Colonic mucosa (tissue), 4 donors: ENCODE data around the gene C16orf87. TPM values are rescaled to one million over a fixed set of nuclear protein-coding genes. Genes with fewer than 3 reads are reported as not detected.

Experiments
- DNase-seq: peaks from one replicate; pipeline ENCODE4 v3.0.0-alpha.2; 2020
- H3K27ac ChIP-seq: fragments of 200-600 bp; one replicate; pipeline ENCODE4 v1.8.0; 2021
- H3K27me3 ChIP-seq: fragments of 200-600 bp; one replicate; pipeline ENCODE4 v1.8.0; 2021
- H3K36me3 ChIP-seq: fragments of 200-600 bp; one replicate; pipeline ENCODE4 v1.8.0; 2021
- H3K4me1 ChIP-seq: fragments of 200-600 bp; one replicate; pipeline ENCODE4 v1.8.0; 2021; ENCODE audit warnings: mild to moderate bottlenecking
- H3K4me3 ChIP-seq: fragments of 200-600 bp; one replicate; pipeline ENCODE4 v1.8.0; 2021
- H3K9ac ChIP-seq, 2 donors: one replicate each; pipeline ENCODE4 v1.7.0; 2013; ENCODE audit warnings: control low read depth in 2 of 2, low read depth in 2 of 2, low read length in 2 of 2
- H3K9me3 ChIP-seq: fragments of 200-600 bp; one replicate; pipeline ENCODE4 v1.8.0; 2021
- CTCF ChIP-seq: fragments of 200-600 bp; IDR thresholded peaks from one replicate; pipeline ENCODE4 v1.8.0; 2022; ENCODE audit warnings: antibody characterized with exemption, mild to moderate bottlenecking
- intact Hi-C: fragments of 100-400 bp; cut with DNase I; formaldehyde crosslinking; loops from one replicate; pipeline ENCODE4 v1.14.1; 2022
- total RNA-seq, 2 donors: library from RNA; stranded (reverse); fragmentation: NEBNext Ultra II Directional in 1 of 2; extraction: Animal tissue kit (Norgen Biotek cat#: 25700) in 1 of 2; gene quantifications; one replicate each; pipeline ENCODE4 v1.2.1, GENCODE V29; 2021
- donor health status: healthy.
- donor health status: DM: no; HTN: no; CAD: no.
- donor health status: DM: no; HTN: no; CAD: no.

The C16orf87 gene
- total RNA-seq, 2 donors from 2014 or later, result 4.8 to 6.7 TPM

GRCh38 chr16:46813611-46814010, 17.4 kb downstream of the C16orf87 start:
- TF ChIP-seq CTCF, result no peak
- Histone ChIP-seq H3K9ac (no peak overlapping the region), H3K27ac (no peak overlapping the region), H3K9me3 (no peaks in the 10 kb centered on the region), H3K36me3 (no peaks in the 10 kb centered on the region), H3K4me1 (peaks cover 3% of the 10 kb centered on the region), H3K27me3 (no peaks in the 10 kb centered on the region), H3K4me3 (no peak overlapping the region)
- no peak for DNase-seq
- intact Hi-C loops, result no loop called here

- no peak for TF ChIP-seq CTCF
- H3K27ac ChIP-seq, result no peak overlapping the region
- no peaks in the 10 kb centered on the region for H3K36me3 ChIP-seq
- H3K4me1 ChIP-seq, result peaks cover 3% of the 10 kb centered on the region
- no peak overlapping the region for H3K4me3 ChIP-seq
- intact Hi-C loops, result no loop called here
- DNase-seq, result no peak
- H3K9ac ChIP-seq, result no peak overlapping the region
- H3K9me3 ChIP-seq, result no peaks in the 10 kb centered on the region
- no peaks in the 10 kb centered on the region for H3K27me3 ChIP-seq
These were observed 18.0 kb downstream of the C16orf87 start for GRCh38 chr16:46812781-46813540.

GRCh38 chr16:46811682-46812081, 19.3 kb downstream of the C16orf87 start:
- TF ChIP-seq CTCF, result no peak
- no peak for DNase-seq
- peaks cover 3% of the 10 kb centered on the region for H3K4me1 ChIP-seq
- H3K27me3 ChIP-seq, result no peaks in the 10 kb centered on the region
- H3K9me3 ChIP-seq, result no peaks in the 10 kb centered on the region
- intact Hi-C loops, result no loop called here
- H3K27ac ChIP-seq, result no peak overlapping the region
- H3K9ac ChIP-seq, result no peak overlapping the region
- H3K36me3 ChIP-seq, result no peaks in the 10 kb centered on the region
- H3K4me3 ChIP-seq, result no peak overlapping the region

GRCh38 chr16:46808997-46809396, 22.0 kb downstream of the C16orf87 start:
- no peak for DNase-seq
- H3K4me1 ChIP-seq, result peaks cover 3% of the 10 kb centered on the region
- H3K27ac ChIP-seq, result no peak overlapping the region
- no peak overlapping the region for H3K4me3 ChIP-seq
- TF ChIP-seq CTCF, result no peak
- H3K9ac ChIP-seq, result no peak overlapping the region
- H3K36me3 ChIP-seq, result no peaks in the 10 kb centered on the region
- intact Hi-C loops, result no loop called here
- H3K9me3 ChIP-seq, result no peaks in the 10 kb centered on the region
- no peaks in the 10 kb centered on the region for H3K27me3 ChIP-seq

GRCh38 chr16:46807336-46807735, 23.6 kb downstream of the C16orf87 start:
- no peak for TF ChIP-seq CTCF
- intact Hi-C loops, result no loop called here
- H3K4me1 ChIP-seq, result peaks cover 3% of the 10 kb centered on the region
- H3K27me3 ChIP-seq, result no peaks in the 10 kb centered on the region
- no peaks in the 10 kb centered on the region for H3K36me3 ChIP-seq
- no peak overlapping the region for H3K4me3 ChIP-seq
- H3K9ac ChIP-seq, result no peak overlapping the region
- no peak overlapping the region for H3K27ac ChIP-seq
- DNase-seq, result no peak
- no peaks in the 10 kb centered on the region for H3K9me3 ChIP-seq
